Colonic mucosa (tissue), 4 donors: ENCODE measurements around the gene RAD1. TPM values are rescaled to one million over a fixed set of nuclear protein-coding genes. Genes with fewer than 3 reads are reported as not detected.
A peak's percentile ranks its signal among the peaks of the same experiment; 100 is the strongest.

ENCODE experiments used
- DNase-seq: peaks from one replicate; pipeline ENCODE4 v3.0.0-alpha.2; 2020
- H3K27ac ChIP-seq: fragments of 200-600 bp; one replicate; pipeline ENCODE4 v1.8.0; 2021
- H3K27me3 ChIP-seq: fragments of 200-600 bp; one replicate; pipeline ENCODE4 v1.8.0; 2021
- H3K36me3 ChIP-seq: fragments of 200-600 bp; one replicate; pipeline ENCODE4 v1.8.0; 2021
- H3K4me1 ChIP-seq: fragments of 200-600 bp; one replicate; pipeline ENCODE4 v1.8.0; 2021; ENCODE audit warnings: mild to moderate bottlenecking
- H3K4me3 ChIP-seq: fragments of 200-600 bp; one replicate; pipeline ENCODE4 v1.8.0; 2021
- H3K9ac ChIP-seq, 2 donors: one replicate each; pipeline ENCODE4 v1.7.0; 2013; ENCODE audit warnings: control low read depth in 2 of 2, low read depth in 2 of 2, low read length in 2 of 2
- H3K9me3 ChIP-seq: fragments of 200-600 bp; one replicate; pipeline ENCODE4 v1.8.0; 2021
- intact Hi-C: fragments of 100-400 bp; cut with DNase I; formaldehyde crosslinking; loops from one replicate; pipeline ENCODE4 v1.14.1; 2022
- total RNA-seq, 2 donors: library from RNA; stranded (reverse); fragmentation: NEBNext Ultra II Directional in 1 of 2; extraction: Animal tissue kit (Norgen Biotek cat#: 25700) in 1 of 2; gene quantifications; one replicate each; pipeline ENCODE4 v1.2.1, GENCODE V29; 2021
- TF ChIP-seq, protein P1 (sequence below): fragments of 200-600 bp; IDR thresholded peaks from one replicate; pipeline ENCODE4 v1.8.0; 2022; ENCODE audit warnings: antibody characterized with exemption, mild to moderate bottlenecking
- donor health status: healthy.
- donor health status: DM: no; HTN: no; CAD: no.
- donor health status: DM: no; HTN: no; CAD: no.

Gene RAD1
- total RNA-seq, 2 donors from 2014 or later, result 12.6 to 17.4 TPM

DNA sequence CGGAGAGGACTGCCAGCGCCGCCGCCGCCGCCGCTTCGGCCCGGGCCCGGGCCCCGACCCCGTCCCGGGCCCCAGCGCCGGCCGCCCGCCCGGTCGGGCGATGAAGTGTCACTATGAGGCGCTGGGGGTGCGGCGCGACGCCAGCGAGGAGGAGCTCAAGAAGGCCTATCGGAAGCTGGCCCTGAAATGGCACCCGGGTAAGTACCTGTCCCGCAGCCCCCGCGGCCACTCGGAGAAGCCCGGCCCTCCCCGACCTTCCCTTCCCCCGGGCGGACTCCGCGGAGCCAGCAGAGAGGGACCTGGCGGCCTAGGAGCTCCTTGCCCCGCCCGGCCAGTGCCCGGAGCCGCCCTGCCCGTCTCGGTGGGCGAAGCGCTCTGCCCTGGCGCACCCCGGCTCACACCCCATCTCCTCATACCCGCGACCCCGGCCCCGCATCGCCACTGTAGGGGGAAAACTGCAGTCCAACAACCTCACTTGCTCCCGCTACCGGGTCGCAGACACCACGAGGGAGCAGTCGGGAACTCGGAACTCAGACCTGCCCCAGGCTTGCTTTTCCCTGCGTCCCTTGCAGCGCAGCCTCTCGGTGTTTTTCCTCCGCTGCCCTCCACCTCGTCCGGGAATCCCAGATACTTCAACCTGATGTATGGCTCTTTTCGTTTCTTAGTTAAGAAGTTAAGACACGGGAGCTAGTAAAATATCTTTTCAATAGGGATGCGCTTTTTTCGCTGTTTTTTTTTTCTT, 14.6 kb upstream of the RAD1 start:
- intact Hi-C loops, result no loop called here

DNA sequence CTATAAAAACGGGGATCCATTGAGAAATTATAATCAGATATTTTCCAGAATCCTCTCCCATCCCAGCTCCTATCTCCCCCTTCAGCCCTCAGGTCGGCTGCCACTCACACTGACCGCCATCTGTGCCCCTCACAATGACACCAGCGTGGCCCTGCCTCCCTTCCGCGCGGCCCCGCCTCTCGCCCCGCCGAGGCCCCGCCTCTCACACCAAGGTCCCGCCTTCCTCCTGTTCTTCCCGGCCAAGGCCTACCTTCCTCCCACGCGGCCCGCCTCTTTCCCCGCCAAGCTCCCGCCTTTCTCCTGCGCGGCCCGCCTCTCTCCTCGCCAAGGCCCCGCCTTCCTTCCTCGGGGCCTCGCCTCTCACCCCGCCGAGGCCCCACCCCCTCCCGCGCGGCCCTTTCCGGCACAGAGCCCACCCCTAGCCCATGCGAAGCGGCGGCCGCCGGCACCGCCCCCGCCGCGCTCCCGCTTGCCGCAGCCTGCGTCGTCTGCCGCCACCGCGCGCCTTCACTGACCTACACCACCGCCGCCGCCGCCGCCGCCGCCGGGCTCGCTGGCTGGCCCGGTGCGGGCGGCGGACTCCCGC, 13.9 kb upstream of the RAD1 start, which contains the start of gene DNAJC21:
Gene DNAJC21, plus strand, starts transcription at position 426 of the 586 bp plus-strand sequence. CDS start 261 bp downstream, outside the sequence.
- TF ChIP-seq, protein P1, sequence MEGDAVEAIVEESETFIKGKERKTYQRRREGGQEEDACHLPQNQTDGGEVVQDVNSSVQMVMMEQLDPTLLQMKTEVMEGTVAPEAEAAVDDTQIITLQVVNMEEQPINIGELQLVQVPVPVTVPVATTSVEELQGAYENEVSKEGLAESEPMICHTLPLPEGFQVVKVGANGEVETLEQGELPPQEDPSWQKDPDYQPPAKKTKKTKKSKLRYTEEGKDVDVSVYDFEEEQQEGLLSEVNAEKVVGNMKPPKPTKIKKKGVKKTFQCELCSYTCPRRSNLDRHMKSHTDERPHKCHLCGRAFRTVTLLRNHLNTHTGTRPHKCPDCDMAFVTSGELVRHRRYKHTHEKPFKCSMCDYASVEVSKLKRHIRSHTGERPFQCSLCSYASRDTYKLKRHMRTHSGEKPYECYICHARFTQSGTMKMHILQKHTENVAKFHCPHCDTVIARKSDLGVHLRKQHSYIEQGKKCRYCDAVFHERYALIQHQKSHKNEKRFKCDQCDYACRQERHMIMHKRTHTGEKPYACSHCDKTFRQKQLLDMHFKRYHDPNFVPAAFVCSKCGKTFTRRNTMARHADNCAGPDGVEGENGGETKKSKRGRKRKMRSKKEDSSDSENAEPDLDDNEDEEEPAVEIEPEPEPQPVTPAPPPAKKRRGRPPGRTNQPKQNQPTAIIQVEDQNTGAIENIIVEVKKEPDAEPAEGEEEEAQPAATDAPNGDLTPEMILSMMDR, result no peak
- H3K36me3 ChIP-seq, result no peaks in the 10 kb centered on the region
- DNase-seq, result peak; percentile 98
- peak within 1 kb of the TSS; percentile 91 for H3K27ac ChIP-seq
- H3K9me3 ChIP-seq, result no peaks in the 10 kb centered on the region
- peak within 1 kb of the TSS; percentile 60 for H3K4me3 ChIP-seq
- H3K4me1 ChIP-seq, result peaks cover 8% of the 10 kb centered on the region
- no peaks in the 10 kb centered on the region for H3K27me3 ChIP-seq
- peak within 1 kb of the TSS; percentile 85 to 96 for H3K9ac ChIP-seq
- intact Hi-C loops, result no loop called here

More for the DNA sequence above, 14.6 kb upstream of the RAD1 start:
- H3K4me1 ChIP-seq, result peaks cover 8% of the 10 kb centered on the region
- H3K9ac ChIP-seq, result peak overlapping the region; percentile 85 to 96
- peak; percentile 88 for DNase-seq
- H3K9me3 ChIP-seq, result no peaks in the 10 kb centered on the region
- TF ChIP-seq, protein P1, result no peak
- no peaks in the 10 kb centered on the region for H3K36me3 ChIP-seq
- peak overlapping the region; percentile 91 for H3K27ac ChIP-seq
- peak overlapping the region; percentile 60 for H3K4me3 ChIP-seq
- no peaks in the 10 kb centered on the region for H3K27me3 ChIP-seq

DNA sequence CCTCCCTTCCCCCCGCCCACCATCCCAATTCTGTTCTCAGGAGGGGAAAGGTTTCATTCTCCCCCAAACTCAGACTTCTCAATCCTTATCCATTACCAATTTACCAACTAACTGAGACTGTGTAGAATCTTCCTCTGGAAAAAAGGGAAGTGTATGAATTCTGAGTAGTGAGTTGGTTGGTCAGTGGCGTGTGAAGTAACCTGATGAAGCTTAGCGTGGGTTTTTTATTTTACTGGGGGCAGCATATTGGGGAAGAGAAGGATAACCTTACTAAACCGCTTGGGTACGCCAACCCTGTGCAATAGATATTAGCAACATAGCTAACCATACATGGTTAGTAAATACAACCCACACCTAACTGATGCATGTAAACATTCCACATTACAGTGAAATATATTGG, 13.0 kb upstream of the RAD1 start:
- Histone ChIP-seq H3K4me3 (no peak overlapping the region), H3K36me3 (no peaks in the 10 kb centered on the region), H3K9me3 (no peaks in the 10 kb centered on the region), H3K27ac (no peak overlapping the region), H3K9ac (no peak overlapping the region), H3K27me3 (no peaks in the 10 kb centered on the region), H3K4me1 (peaks cover 8% of the 10 kb centered on the region)
- intact Hi-C loops, result no loop called here
- TF ChIP-seq, protein P1, result no peak
- no peak for DNase-seq

DNA sequence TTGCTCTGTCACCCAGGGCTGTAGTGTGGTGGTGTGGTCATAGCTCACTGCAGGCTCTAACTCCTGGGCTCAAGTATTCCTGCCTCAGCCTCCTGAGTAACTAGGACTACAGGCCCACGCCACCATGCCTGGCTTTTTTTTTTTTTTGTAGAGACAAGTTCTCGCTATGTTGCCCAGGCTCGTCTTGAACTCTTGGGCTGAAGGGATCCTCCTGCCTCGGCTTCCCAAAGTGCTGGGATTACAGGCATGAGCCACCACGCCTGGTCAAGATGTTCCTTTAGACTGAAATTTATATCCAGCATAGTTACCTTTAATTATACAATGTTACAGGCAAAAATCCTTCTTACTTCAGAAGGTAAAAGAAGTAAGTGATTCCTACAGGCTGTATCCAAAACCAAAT, 12.5 kb upstream of the RAD1 start:
- H3K9ac ChIP-seq, result no peak overlapping the region
- no peaks in the 10 kb centered on the region for H3K27me3 ChIP-seq
- TF ChIP-seq, protein P1, result no peak
- peaks cover 8% of the 10 kb centered on the region for H3K4me1 ChIP-seq
- no peak overlapping the region for H3K4me3 ChIP-seq
- H3K36me3 ChIP-seq, result no peaks in the 10 kb centered on the region
- H3K27ac ChIP-seq, result no peak overlapping the region
- intact Hi-C loops, result no loop called here
- no peaks in the 10 kb centered on the region for H3K9me3 ChIP-seq
- no peak for DNase-seq

DNA sequence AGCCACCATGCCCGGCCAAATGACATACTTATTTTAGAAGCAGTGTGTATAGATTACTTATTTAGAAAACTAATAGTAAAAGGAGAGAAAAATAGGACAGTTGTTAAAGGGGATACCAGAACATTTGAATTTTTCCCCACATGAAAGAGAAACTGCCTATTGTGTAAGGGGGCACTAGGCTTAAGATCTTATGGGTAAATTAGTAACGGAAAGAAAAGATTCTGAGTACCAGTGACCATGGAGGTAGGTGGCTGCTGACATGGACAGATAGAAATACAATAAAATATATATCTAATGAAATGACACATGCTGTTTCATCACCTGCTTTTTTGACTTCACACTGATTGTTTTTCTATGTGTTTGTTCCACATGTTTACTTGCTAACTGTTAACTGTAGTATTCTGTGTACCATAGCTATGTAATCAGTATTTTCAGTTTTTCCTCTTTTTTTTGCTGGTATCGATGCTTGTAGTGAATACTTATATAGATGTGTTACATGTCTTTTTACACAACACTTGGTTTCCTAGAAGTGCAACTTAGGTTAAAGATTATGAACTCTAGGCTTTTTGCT, 11.1 kb upstream of the RAD1 start:
- Histone ChIP-seq H3K36me3 (no peaks in the 10 kb centered on the region), H3K27me3 (no peaks in the 10 kb centered on the region), H3K4me1 (peaks cover 8% of the 10 kb centered on the region), H3K4me3 (no peak overlapping the region), H3K9me3 (no peaks in the 10 kb centered on the region), H3K27ac (no peak overlapping the region), H3K9ac (no peak overlapping the region)
- no peak for DNase-seq
- intact Hi-C loops, result no loop called here
- TF ChIP-seq, protein P1, result no peak
